Measurements from ENCODE around the gene PLXND1. TPM values are rescaled to one million over a fixed set of nuclear protein-coding genes. Genes with fewer than 3 reads are reported as not detected.

PLXND1 gene
- total and polyA plus RNA-seq, 9 donors, result 21.6 to 120 (median 57.1) TPM

DNA sequence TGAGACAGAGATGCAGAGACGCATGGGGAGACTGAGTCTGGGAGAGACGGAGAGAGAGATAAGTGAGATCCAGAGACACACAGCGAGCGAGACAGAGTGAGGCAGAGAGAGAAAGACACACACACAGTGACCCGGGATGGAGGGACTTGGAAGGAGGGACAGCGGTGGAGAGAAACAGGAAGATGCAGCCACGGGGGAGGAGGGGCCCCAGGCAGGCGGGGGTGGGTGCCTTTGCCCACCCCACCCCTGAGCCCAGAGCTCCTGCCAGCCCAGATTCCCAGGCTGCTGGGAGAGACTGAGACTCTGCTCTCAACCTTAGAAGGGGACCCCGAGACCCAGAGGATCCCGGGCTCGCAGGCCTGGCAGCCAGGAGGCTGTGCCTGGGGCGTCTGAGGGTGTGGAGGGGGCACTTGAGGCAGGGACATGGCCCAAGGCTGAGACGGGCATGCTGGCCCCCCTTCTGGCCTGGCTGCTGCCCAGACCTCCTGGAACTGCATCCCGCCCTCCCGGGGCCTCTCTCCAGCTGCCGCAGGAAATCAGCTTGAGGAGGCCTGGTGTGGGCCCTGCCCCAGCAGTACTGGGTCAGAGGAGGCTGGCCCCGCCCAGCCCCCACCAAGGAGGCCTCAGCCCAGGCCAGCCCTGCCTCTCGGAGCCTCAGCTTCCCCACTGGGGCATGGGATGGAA, 45.4 kb downstream of the PLXND1 start:
- Histone ChIP-seq H3K36me3 (no peaks in the 10 kb centered on the region), H3K27ac (peak overlapping the region; percentile 82 to 92), H3K4me3 (peak overlapping the region; percentile 8), H3K4me1 (ENCODE audit: insufficient read depth) (peaks cover 15% of the 10 kb centered on the region), H3K27me3 (no peaks in the 10 kb centered on the region), H3K9me3 (no peaks in the 10 kb centered on the region)
- intact Hi-C loops (cut with DNase I), result loop anchor here in 2 of 4 donors (5.0 to 10.0 kb wide), 3 partner anchors 36 to 69 kb away; no protein-coding TSS in a partner anchor
- 11 to 14% (median 11%) methylated on average over 17 to 18 of the region's 18 CpGs for WGBS, 3 donors
- DNase-seq, result peak; percentile 91 to 95 (median 92)
- no peak for TF ChIP-seq POLR2A (IDR thresholded peaks at IDR 0.05)
- TF ChIP-seq, protein P1, sequence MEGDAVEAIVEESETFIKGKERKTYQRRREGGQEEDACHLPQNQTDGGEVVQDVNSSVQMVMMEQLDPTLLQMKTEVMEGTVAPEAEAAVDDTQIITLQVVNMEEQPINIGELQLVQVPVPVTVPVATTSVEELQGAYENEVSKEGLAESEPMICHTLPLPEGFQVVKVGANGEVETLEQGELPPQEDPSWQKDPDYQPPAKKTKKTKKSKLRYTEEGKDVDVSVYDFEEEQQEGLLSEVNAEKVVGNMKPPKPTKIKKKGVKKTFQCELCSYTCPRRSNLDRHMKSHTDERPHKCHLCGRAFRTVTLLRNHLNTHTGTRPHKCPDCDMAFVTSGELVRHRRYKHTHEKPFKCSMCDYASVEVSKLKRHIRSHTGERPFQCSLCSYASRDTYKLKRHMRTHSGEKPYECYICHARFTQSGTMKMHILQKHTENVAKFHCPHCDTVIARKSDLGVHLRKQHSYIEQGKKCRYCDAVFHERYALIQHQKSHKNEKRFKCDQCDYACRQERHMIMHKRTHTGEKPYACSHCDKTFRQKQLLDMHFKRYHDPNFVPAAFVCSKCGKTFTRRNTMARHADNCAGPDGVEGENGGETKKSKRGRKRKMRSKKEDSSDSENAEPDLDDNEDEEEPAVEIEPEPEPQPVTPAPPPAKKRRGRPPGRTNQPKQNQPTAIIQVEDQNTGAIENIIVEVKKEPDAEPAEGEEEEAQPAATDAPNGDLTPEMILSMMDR (IDR thresholded peaks at IDR 0.05), result no peak

DNA sequence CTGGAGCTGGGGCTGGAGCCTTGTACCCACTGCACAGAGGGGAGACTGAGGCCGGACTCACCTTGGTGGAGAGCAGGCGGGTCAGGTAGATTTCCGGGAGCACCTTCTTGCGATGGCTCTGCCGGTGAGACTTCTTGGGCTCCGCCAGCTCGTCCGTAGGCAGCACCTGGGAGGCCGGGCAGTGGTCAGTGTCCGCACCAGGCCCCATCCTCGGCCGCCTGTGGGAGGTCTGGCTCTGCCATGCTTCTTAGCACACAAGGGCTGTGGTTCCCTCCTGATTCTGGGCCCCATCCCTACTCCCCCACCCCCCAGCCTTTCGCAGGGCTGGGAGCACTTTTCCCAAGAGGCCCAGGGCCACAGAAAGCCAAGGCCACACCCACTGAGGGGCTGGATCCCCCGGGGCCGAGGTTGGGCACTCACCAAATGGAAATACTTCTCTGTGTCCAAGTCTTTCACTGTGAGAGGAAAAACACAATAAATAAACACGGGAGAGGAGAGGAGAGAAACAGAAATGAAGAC, 46.1 kb downstream of the PLXND1 start:
- TF ChIP-seq, protein P1 (IDR thresholded peaks at IDR 0.05), result no peak
- TF ChIP-seq EP300 (IDR thresholded peaks at IDR 0.05), result no peak
- TF ChIP-seq POLR2A (IDR thresholded peaks at IDR 0.05), result no peak
- H3K27ac ChIP-seq, result peak overlapping the region; percentile 45 to 92
- intact Hi-C loops (cut with DNase I), result loop anchor here in 2 of 4 donors (5.0 to 10.0 kb wide), 3 partner anchors 37 to 68 kb away; no protein-coding TSS in a partner anchor
- H3K27me3 ChIP-seq, result no peaks in the 10 kb centered on the region
- DNase-seq, result peak; percentile 61 to 74 (median 65)
- no peaks in the 10 kb centered on the region for H3K36me3 ChIP-seq
- no peaks in the 10 kb centered on the region for H3K9me3 ChIP-seq
- 61 to 63% (median 61%) methylated on average over 16 of the region's 16 CpGs for WGBS, 3 donors
- H3K4me3 ChIP-seq, result peak overlapping the region; percentile 8
- H3K4me1 ChIP-seq (ENCODE audit: insufficient read depth), result peaks cover 19% of the 10 kb centered on the region

DNA sequence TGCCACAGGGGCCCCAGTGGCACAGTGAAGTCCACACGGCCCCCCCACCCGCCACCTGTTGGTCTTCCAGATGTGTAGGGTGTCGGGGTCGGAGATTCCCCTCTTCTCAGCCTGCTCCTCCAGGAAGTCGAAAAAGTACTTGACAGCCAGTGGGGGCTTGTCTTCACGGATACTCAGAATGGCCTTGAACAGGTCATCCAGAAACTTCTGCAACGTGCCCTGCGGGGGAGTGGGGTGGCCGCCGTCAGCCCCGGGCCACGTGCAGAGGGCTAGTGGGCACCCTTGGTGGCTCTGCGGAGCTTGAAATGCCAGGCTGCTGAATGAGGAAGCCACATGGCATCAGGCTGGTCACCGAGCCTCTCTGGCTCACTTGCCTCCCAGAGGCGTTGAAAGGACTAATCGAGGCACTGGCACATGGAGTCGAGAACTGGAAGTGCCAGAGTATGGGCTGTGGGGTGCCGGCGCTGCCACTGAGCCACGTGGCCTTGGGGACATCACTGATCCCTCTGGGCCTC, 46.9 kb downstream of the PLXND1 start:
- TF ChIP-seq, protein P1 (IDR thresholded peaks at IDR 0.05), result no peak
- no peak for TF ChIP-seq POLR2A (IDR thresholded peaks at IDR 0.05)
- no peak for TF ChIP-seq EP300 (IDR thresholded peaks at IDR 0.05)
- H3K36me3 ChIP-seq, result no peaks in the 10 kb centered on the region

DNA sequence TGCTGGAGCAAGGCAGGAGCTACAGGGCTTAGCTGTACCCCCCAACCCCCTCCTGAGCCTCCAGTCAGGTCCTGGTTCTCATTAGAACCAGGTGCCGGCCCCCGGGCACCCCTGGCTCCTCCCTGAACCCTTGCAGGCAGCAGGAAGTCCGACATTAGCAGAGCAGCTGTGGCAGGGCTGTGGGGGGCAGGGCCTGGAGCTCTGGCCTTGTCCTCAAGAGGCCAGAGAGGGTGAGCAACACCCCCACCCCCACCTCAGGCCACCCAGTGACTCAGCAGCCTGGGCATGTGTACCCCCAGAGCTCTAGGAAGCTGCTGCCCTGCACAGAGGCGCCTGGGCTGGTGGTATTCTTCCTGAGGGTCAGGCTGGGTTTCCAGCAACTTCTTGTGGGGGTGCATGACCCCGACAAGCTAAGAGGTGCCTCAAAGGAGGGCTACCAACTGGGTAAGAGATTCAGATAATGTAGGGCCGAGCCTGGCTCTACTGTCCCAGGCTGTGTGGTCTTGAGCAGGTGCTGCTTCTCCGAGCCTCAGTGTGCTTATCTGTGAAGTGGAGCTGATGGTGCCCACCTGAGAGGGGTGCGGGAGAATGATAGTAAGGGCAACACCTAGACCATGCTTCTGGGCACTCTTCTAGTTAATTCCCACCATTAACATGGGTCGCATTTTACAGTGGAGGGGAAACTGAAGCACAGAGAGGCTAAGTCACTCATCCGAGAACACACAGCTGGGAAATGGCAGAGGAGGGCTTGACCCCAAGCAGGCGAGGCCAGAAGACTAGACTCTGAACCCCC, 47.5 kb downstream of the PLXND1 start:
- Histone ChIP-seq H3K4me1 (ENCODE audit: insufficient read depth) (peaks cover 26% of the 10 kb centered on the region), H3K36me3 (no peaks in the 10 kb centered on the region), H3K4me3 (no peak overlapping the region), H3K27ac (peak overlapping the region in 1 of 2 donors; percentile 2), H3K27me3 (no peaks in the 10 kb centered on the region), H3K9me3 (no peaks in the 10 kb centered on the region)
- DNase-seq, result no peak
- intact Hi-C loops (cut with DNase I), result no loop called here
- WGBS, 3 donors, result 74 to 81% (median 75%) methylated on average over 10 to 11 of the region's 11 CpGs
- TF ChIP-seq, protein P1 (IDR thresholded peaks at IDR 0.05), result no peak
- TF ChIP-seq POLR2A (IDR thresholded peaks at IDR 0.05) (no peak), EP300 (IDR thresholded peaks at IDR 0.05) (no peak)

More for the DNA sequence above, 46.9 kb downstream of the PLXND1 start:
- intact Hi-C loops (cut with DNase I), result loop anchor here in 2 of 4 donors (5.0 to 10.0 kb wide), 3 partner anchors 38 to 67 kb away; no protein-coding TSS in a partner anchor
- DNase-seq, result no peak
- Histone ChIP-seq H3K4me1 (ENCODE audit: insufficient read depth) (peaks cover 23% of the 10 kb centered on the region), H3K9me3 (no peaks in the 10 kb centered on the region), H3K4me3 (no peak overlapping the region), H3K27ac (peak overlapping the region; percentile 45 to 92), H3K27me3 (no peaks in the 10 kb centered on the region)
- WGBS, 3 donors, result 71 to 79% (median 73%) methylated on average over 20 of the region's 20 CpGs
